Lung (tissue), 12 donors: ENCODE measurements around the gene LGALS7B. TPM values are rescaled to one million over a fixed set of nuclear protein-coding genes. Genes with fewer than 3 reads are reported as not detected.

Experiments used
- ATAC-seq: fragments of 200-7000 bp; cut with Tn5 transposase; one replicate; pipeline ENCODE4 v1.9.1; 2020; ENCODE audit warnings: moderate number of reproducible peaks; ENCODE audit not compliant: insufficient read depth, low FRiP score
- DNase-seq, 3 donors: peaks; one replicate each; pipeline ENCODE4 v3.0.0-alpha.2; 2013 to 2017
- H3K27ac ChIP-seq, 2 donors: one replicate each; pipeline ENCODE4 v1.5.1; 2013; ENCODE audit warnings: mild to moderate bottlenecking in 2 of 2, moderate library complexity in 2 of 2, control low read depth in 1 of 2, inconsistent platforms in 1 of 2, low read depth in 1 of 2, low read length in 1 of 2
- H3K27me3 ChIP-seq, 3 donors: one replicate each; pipeline ENCODE4 v1.5.1; 2013; ENCODE audit warnings: low read length in 2 of 3; ENCODE audit not compliant: control insufficient read depth in 3 of 3, insufficient read depth in 3 of 3
- H3K36me3 ChIP-seq, 4 donors: one replicate each; pipeline ENCODE4 v1.5.1; 2013; ENCODE audit warnings: low read length in 4 of 4, mild to moderate bottlenecking in 1 of 4, moderate library complexity in 1 of 4; ENCODE audit not compliant: control insufficient read depth in 4 of 4, insufficient read depth in 4 of 4
- H3K4me1 ChIP-seq, 5 donors: one replicate each; pipeline ENCODE4 v1.5.1; 2013; ENCODE audit warnings: low read length in 5 of 5, mild to moderate bottlenecking in 2 of 5, moderate library complexity in 1 of 5; ENCODE audit not compliant: control insufficient read depth in 5 of 5, insufficient read depth in 5 of 5
- H3K4me3 ChIP-seq: one replicate; pipeline ENCODE4 v1.5.1; 2013; ENCODE audit warnings: mild to moderate bottlenecking, control low read depth, moderate library complexity
- H3K9ac ChIP-seq, 2 donors: one replicate each; pipeline ENCODE4 v1.5.1; 2013; ENCODE audit warnings: low read length in 2 of 2, control low read depth in 1 of 2; ENCODE audit not compliant: insufficient read depth in 1 of 2
- H3K9me3 ChIP-seq, 4 donors: one replicate each; pipeline ENCODE4 v1.5.1; 2013; ENCODE audit warnings: low read length in 3 of 4, mild to moderate bottlenecking in 1 of 4, moderate library complexity in 1 of 4; ENCODE audit not compliant: control insufficient read depth in 4 of 4, insufficient read depth in 3 of 4
- WGBS, 2 donors: extraction: QIAGEN DNeasy Blood & Tissue Kit; methylation state at CpG; one replicate each; pipeline ENCODE4 v1.1.7; 2013; 5-methylcytosine and 5-hydroxymethylcytosine counted together
- polyA plus RNA-seq, 2 donors: library from polyadenylated mRNA; stranded (reverse); fragments of 200-250 nt; gene quantifications; one replicate each; pipeline ENCODE4 v1.2.1, GENCODE V29; 2013
- total RNA-seq, 2 donors: library from RNA; depleted of rRNA in 1 of 2; stranded (reverse); fragments of >200 nt in 1 of 2; gene quantifications; one replicate each; pipeline ENCODE4 v1.2.1, GENCODE V29; 2014 to 2021
- TF ChIP-seq, protein P1 (sequence below): IDR thresholded peaks from 2 replicates; pipeline ENCODE4 v1.5.1; 2012; ENCODE audit warnings: mild to moderate bottlenecking; ENCODE audit errors: control extremely low read depth, extremely low read depth
- donor health status: control.
- donor health status: control.
- donor health status: Bipolar disorder and iron deficiency.
- donor health status: healthy.
- donor health status: DM: yes; HTN: yes; CAD: no.

The LGALS7B gene
- total and polyA plus RNA-seq, 4 donors: 2.3 to 16.3 (median 12.2) TPM; not detected in 1

DNA sequence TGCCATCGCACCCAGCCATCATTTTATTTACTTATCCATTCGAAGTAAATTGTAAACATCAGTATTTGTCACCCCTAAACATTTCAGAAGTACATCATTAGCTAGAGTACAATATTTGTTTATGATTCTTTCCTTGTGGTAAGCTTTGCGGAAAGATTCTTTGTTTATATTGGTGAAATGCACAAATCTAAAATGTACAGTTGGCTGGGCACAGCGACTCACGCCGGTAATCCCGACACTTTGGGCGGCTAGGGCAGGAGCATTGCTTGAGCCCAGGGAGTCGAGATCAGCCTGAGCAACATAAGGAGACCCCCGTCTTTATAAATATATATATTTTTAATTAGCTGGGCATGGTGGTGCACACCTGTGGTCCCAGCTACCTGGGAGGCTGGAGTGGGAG lies 10.1 kb downstream of the LGALS7B start:
- Histone ChIP-seq H3K9ac (no peak overlapping the region), H3K4me1 (no peaks in the 10 kb centered on the region), H3K36me3 (peaks cover 0 to 5% (median 0%) of the 10 kb centered on the region in 4 donors), H3K4me3 (no peak overlapping the region), H3K27ac (no peak overlapping the region), H3K9me3 (no peaks in the 10 kb centered on the region), H3K27me3 (no peaks in the 10 kb centered on the region)
- WGBS, 2 donors: 86 to 94% methylated on average over 10 of the region's 10 CpGs
- ATAC-seq: no peak
- TF ChIP-seq, protein P1, sequence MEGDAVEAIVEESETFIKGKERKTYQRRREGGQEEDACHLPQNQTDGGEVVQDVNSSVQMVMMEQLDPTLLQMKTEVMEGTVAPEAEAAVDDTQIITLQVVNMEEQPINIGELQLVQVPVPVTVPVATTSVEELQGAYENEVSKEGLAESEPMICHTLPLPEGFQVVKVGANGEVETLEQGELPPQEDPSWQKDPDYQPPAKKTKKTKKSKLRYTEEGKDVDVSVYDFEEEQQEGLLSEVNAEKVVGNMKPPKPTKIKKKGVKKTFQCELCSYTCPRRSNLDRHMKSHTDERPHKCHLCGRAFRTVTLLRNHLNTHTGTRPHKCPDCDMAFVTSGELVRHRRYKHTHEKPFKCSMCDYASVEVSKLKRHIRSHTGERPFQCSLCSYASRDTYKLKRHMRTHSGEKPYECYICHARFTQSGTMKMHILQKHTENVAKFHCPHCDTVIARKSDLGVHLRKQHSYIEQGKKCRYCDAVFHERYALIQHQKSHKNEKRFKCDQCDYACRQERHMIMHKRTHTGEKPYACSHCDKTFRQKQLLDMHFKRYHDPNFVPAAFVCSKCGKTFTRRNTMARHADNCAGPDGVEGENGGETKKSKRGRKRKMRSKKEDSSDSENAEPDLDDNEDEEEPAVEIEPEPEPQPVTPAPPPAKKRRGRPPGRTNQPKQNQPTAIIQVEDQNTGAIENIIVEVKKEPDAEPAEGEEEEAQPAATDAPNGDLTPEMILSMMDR: no peak
- DNase-seq: no peak

DNA sequence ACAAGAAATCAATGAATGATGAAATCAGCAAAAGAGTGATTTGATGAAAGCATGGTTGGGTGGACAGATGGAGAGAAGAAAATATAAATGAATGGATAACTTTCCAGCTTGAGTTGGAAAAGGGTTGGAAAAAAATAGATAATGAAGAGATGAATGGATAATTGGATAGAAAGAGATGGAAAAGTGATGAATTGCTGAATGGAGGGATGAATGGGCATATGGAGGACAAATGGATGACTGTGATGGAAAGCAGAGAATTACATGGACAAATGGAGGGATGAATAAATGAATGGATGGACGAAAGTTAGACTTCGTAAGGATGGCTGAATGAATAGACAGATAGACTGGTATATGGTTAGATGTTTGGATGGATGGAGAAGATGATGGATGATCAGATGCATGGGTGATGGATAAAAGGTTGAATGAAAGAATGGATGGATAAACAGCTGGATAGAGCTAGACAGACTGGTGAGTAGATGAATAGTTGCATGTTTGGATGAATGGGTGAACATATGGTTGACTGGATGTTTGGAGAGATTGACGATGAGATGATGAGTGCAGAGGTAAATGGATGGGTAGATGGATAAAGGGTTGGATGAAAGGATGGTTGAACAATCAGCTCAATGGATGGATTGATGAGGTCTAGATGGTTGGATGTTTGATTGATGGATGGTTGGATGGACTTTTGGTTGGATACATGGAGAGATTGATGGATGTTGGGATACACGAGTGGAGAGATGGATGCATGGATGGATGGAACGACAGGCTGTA lies 11.8 kb downstream of the LGALS7B start:
- DNase-seq (no peak), ATAC-seq (no peak)
- Histone ChIP-seq H3K27ac (no peak overlapping the region), H3K27me3 (no peaks in the 10 kb centered on the region), H3K9me3 (no peaks in the 10 kb centered on the region), H3K9ac (no peak overlapping the region), H3K36me3 (peaks cover 0 to 5% (median 0%) of the 10 kb centered on the region in 4 donors), H3K4me1 (peaks cover 0 to 2% (median 0%) of the 10 kb centered on the region in 5 donors), H3K4me3 (no peak overlapping the region)
- TF ChIP-seq, protein P1: no peak
- 96 to 97% methylated on average over 5 of the region's 5 CpGs for WGBS, 2 donors

DNA sequence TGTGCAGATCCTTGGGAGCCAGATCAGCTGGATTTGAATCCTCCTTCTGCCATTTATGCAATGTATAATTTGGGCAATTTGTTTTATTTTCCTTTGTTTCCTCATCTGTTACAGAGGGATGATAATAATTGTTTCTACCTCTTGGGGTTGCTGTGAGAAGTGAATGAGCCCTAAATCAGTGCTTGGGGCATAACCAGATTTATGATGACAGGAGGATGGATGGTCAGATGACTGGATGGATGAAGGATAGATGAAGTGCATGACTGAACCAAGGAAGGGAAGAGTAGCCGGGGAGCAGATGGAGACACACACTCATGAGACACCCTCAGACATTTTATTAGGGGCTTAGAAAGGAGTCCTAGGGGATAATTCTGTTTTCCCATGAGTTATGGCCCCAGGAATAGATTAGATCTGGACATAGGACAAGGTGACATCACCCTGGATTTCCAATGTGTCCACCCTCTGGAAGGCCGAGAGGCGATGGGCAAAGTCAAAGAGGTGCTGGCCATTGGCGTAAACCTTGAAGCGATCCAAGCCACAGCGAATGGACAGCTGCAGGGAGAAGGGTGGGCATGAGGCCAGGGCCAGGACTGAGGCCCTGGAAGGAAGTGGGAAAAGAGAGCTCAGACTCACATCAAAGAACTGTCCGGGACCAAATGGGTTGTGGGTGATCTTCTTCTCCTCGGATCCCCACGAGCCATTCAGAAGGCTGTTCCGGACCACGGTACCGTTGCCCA lies 12.5 kb downstream of the LGALS7B start:
- H3K27ac ChIP-seq: no peak overlapping the region
- no peaks in the 10 kb centered on the region for H3K9me3 ChIP-seq
- peaks cover 0 to 4% (median 0%) of the 10 kb centered on the region in 5 donors for H3K4me1 ChIP-seq
- 92 to 93% methylated on average over 12 of the region's 12 CpGs for WGBS, 2 donors
- DNase-seq (no peak), ATAC-seq (no peak)
- H3K4me3 ChIP-seq: no peak overlapping the region
- no peaks in the 10 kb centered on the region for H3K27me3 ChIP-seq
- H3K9ac ChIP-seq: no peak overlapping the region
- TF ChIP-seq, protein P1: no peak
- H3K36me3 ChIP-seq: peaks cover 0 to 5% (median 0%) of the 10 kb centered on the region in 4 donors
